Measurements from ENCODE around the gene PTPRM. TPM values are rescaled to one million over a fixed set of nuclear protein-coding genes. Genes with fewer than 3 reads are reported as not detected.

The PTPRM gene
- total RNA-seq, 4 donors from 2014 or later = 22.5 to 92.5 (median 39.2) TPM

GRCh38 chr18:8084160-8084559 is 517.0 kb downstream of the PTPRM start:
- H3K4me3 ChIP-seq = no peak overlapping the region
- no peaks in the 10 kb centered on the region for H3K27me3 ChIP-seq
- no peak for DNase-seq
- H3K9me3 ChIP-seq = no peaks in the 10 kb centered on the region
- no peaks in the 10 kb centered on the region for H3K4me1 ChIP-seq
- peak in 2 of 5 experiments; percentile 27 to 36 for TF ChIP-seq CTCF (IDR thresholded peaks at IDR 0.05)
- no peak for TF ChIP-seq EP300 (IDR thresholded peaks at IDR 0.05; ENCODE audit: low read depth)
- intact Hi-C loops (cut with DNase I; ENCODE audit: low total_unique reads) (no loop called here), in situ Hi-C loops (cut with MboI; ENCODE audit: low pct_ligation_motif_present in 1 of 4, low pct_unique_long_range_greater_than_20kb in 1 of 4, low sequenced_read_pairs in 3 of 4) (loop anchor here in 1 of 4 donors (25.0 kb wide), 1 partner anchor 97 kb away; no protein-coding TSS in a partner anchor)
- WGBS, 2 donors (ENCODE audit: low coverage in 1 of 2) = 87% methylated on average over 7 of the region's 7 CpGs; no CpG with 5 or more reads in 1 of the 2 donors
- H3K27ac ChIP-seq = no peak overlapping the region
- H3K36me3 ChIP-seq = no peaks in the 10 kb centered on the region

- in situ Hi-C loops (cut with MboI; ENCODE audit: low pct_ligation_motif_present in 1 of 4, low pct_unique_long_range_greater_than_20kb in 1 of 4, low sequenced_read_pairs in 3 of 4) = loop anchor here in 1 of 4 donors (25.0 kb wide), 1 partner anchor 101 kb away; no protein-coding TSS in a partner anchor
- WGBS, 2 donors (ENCODE audit: low coverage in 1 of 2) = 76 to 77% methylated on average over 3 of the region's 3 CpGs
Measured at GRCh38 chr18:8088626-8089025, 521.5 kb downstream of the PTPRM start.

GRCh38 chr18:8091035-8091434 is 523.9 kb downstream of the PTPRM start:
- H3K27ac ChIP-seq = no peak overlapping the region
- DNase-seq = no peak
- no peak overlapping the region for H3K4me3 ChIP-seq
- TF ChIP-seq CTCF (IDR thresholded peaks at IDR 0.05) (no peak), POLR2A (IDR thresholded peaks at IDR 0.05) (no peak), POLR2AphosphoS5 (IDR thresholded peaks at IDR 0.05) (no peak), EP300 (IDR thresholded peaks at IDR 0.05; ENCODE audit: low read depth) (no peak)
- in situ Hi-C loops (cut with MboI; ENCODE audit: low pct_ligation_motif_present in 1 of 4, low pct_unique_long_range_greater_than_20kb in 1 of 4, low sequenced_read_pairs in 3 of 4) = loop anchor here in 1 of 4 donors (25.0 kb wide), 1 partner anchor 104 kb away; no protein-coding TSS in a partner anchor
- no peaks in the 10 kb centered on the region for H3K9me3 ChIP-seq
- H3K36me3 ChIP-seq = no peaks in the 10 kb centered on the region
- H3K27me3 ChIP-seq = no peaks in the 10 kb centered on the region
- 50 to 73% methylated on average over 1 to 2 of the region's 2 CpGs for WGBS, 2 donors (ENCODE audit: low coverage in 1 of 2)
- intact Hi-C loops (cut with DNase I; ENCODE audit: low total_unique reads) = no loop called here
- no peaks in the 10 kb centered on the region for H3K4me1 ChIP-seq

More at GRCh38 chr18:8088626-8089025, 521.5 kb downstream of the PTPRM start:
- no peaks in the 10 kb centered on the region for H3K27me3 ChIP-seq
- H3K4me1 ChIP-seq = no peaks in the 10 kb centered on the region
- intact Hi-C loops (cut with DNase I; ENCODE audit: low total_unique reads) = no loop called here
- no peaks in the 10 kb centered on the region for H3K36me3 ChIP-seq
- no peak for TF ChIP-seq POLR2AphosphoS5 (IDR thresholded peaks at IDR 0.05)
- H3K27ac ChIP-seq = no peak overlapping the region
- H3K4me3 ChIP-seq = no peak overlapping the region
- DNase-seq = no peak
- H3K9me3 ChIP-seq = no peaks in the 10 kb centered on the region

- in situ Hi-C loops (cut with MboI; ENCODE audit: low pct_ligation_motif_present in 1 of 4, low pct_unique_long_range_greater_than_20kb in 1 of 4, low sequenced_read_pairs in 3 of 4) (loop anchor here in 1 of 4 donors (25.0 kb wide), 1 partner anchor 109 kb away; no protein-coding TSS in a partner anchor), intact Hi-C loops (cut with DNase I; ENCODE audit: low total_unique reads) (no loop called here)
- H3K9me3 ChIP-seq = no peaks in the 10 kb centered on the region
- H3K4me3 ChIP-seq = no peak overlapping the region
- 92 to 93% methylated on average over 7 to 10 of the region's 10 CpGs for WGBS, 2 donors (ENCODE audit: low coverage in 1 of 2)
- H3K4me1 ChIP-seq = no peaks in the 10 kb centered on the region
- H3K27me3 ChIP-seq = no peaks in the 10 kb centered on the region
- no peak for TF ChIP-seq POLR2AphosphoS5 (IDR thresholded peaks at IDR 0.05)
- TF ChIP-seq EP300 (IDR thresholded peaks at IDR 0.05; ENCODE audit: low read depth) = no peak
- no peak for TF ChIP-seq CTCF (IDR thresholded peaks at IDR 0.05)
- no peak for TF ChIP-seq POLR2A (IDR thresholded peaks at IDR 0.05)
- DNase-seq = no peak
- no peaks in the 10 kb centered on the region for H3K36me3 ChIP-seq
- H3K27ac ChIP-seq = no peak overlapping the region
Measured at GRCh38 chr18:8095947-8096570, 528.9 kb downstream of the PTPRM start.
